ENCODE results near the gene TNRC6A. TPM values are rescaled to one million over a fixed set of nuclear protein-coding genes. Genes with fewer than 3 reads are reported as not detected.
"Not testable (repeated sequence)": the region's sequence is repeated elsewhere in the genome, so short reads cannot be mapped to it uniquely, and the experiment has no call there.

The TNRC6A gene
- total RNA-seq, 1 donor from 2014 or later: 68.5 TPM

DNA sequence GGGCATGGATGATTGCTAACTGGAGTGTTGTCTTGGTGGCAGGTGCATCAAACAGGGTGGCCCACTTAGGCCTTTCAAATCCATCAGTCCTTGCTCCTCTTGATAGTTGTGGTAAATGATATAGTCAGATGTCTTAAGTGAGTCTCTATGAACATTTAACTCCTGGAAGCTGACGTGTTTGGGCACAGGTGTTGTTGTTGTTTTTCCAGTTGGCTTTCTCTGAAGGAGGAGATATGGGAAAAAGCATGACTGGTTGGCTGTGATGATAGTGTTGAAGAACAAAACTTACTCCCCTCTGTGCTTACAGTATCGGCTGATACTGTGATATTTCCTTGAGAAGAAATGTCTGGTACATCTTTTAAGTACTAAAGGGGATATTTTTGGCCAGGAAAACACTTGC, 18.0 kb downstream of the TNRC6A start:
- no peaks in the 10 kb centered on the region for H3K27me3 Mint-ChIP-seq
- intact Hi-C loops (cut with micrococcal nuclease): no loop called here
- DNase-seq (no peak), ATAC-seq (ENCODE audit: low read depth) (no peak)
- POLR2A ChIA-PET: no interaction called here
- H3K4me1 Mint-ChIP-seq: peaks cover 73% of the 10 kb centered on the region
- peaks cover 58% of the 10 kb centered on the region for H3K36me3 Mint-ChIP-seq (ENCODE audit: low read depth)
- TF ChIP-seq, protein P1, sequence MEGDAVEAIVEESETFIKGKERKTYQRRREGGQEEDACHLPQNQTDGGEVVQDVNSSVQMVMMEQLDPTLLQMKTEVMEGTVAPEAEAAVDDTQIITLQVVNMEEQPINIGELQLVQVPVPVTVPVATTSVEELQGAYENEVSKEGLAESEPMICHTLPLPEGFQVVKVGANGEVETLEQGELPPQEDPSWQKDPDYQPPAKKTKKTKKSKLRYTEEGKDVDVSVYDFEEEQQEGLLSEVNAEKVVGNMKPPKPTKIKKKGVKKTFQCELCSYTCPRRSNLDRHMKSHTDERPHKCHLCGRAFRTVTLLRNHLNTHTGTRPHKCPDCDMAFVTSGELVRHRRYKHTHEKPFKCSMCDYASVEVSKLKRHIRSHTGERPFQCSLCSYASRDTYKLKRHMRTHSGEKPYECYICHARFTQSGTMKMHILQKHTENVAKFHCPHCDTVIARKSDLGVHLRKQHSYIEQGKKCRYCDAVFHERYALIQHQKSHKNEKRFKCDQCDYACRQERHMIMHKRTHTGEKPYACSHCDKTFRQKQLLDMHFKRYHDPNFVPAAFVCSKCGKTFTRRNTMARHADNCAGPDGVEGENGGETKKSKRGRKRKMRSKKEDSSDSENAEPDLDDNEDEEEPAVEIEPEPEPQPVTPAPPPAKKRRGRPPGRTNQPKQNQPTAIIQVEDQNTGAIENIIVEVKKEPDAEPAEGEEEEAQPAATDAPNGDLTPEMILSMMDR (IDR thresholded peaks at IDR 0.05): no peak
- CTCF ChIA-PET: no interaction called here
- no peak overlapping the region for H3K4me3 Mint-ChIP-seq
- peak overlapping the region; percentile 27 for H3K27ac Mint-ChIP-seq
- no peaks in the 10 kb centered on the region for H3K9me3 Mint-ChIP-seq

DNA sequence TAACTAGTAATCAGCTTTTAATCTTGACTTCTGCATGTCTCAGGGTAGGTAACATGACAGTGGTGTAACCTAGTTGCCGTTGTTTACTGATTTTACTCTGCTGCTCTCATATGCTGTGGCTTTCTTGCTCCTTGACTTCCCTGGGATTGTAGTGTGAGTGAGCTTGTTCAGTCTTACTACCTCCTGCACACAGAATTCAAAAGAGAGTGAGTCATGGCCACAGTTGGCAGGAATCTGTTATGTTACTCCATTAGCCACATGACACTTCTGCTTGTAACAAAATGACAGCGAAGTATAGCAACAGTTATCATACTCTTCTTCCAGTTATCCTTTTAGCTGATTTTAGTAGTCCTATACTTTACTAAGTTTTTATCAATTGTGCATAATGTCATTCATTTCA, 18.8 kb downstream of the TNRC6A start:
- no peak overlapping the region for H3K27ac Mint-ChIP-seq
- ChIA-PET CTCF (no interaction called here), POLR2A (interaction anchor here (0.6 kb wide), 1 partner anchor 20 kb away, joined by 3 read pairs; no protein-coding TSS in a partner anchor)
- TF ChIP-seq, protein P1 (IDR thresholded peaks at IDR 0.05): no peak
- no peak overlapping the region for H3K4me3 Mint-ChIP-seq
- no peaks in the 10 kb centered on the region for H3K27me3 Mint-ChIP-seq
- intact Hi-C loops (cut with micrococcal nuclease): no loop called here
- ATAC-seq (ENCODE audit: low read depth) (no peak), DNase-seq (no peak)
- no peaks in the 10 kb centered on the region for H3K9me3 Mint-ChIP-seq
- peaks cover 61% of the 10 kb centered on the region for H3K36me3 Mint-ChIP-seq (ENCODE audit: low read depth)
- H3K4me1 Mint-ChIP-seq: peaks cover 78% of the 10 kb centered on the region

GRCh38 chr16:24749310-24749709, 19.9 kb downstream of the TNRC6A start:
- ATAC-seq (ENCODE audit: low read depth) (no peak), DNase-seq (no peak)
- TF ChIP-seq, protein P1 (IDR thresholded peaks at IDR 0.05): no peak
- ChIA-PET CTCF (no interaction called here), POLR2A (interaction anchor here (1.4 kb wide), 1 partner anchor 15 kb away, joined by 3 read pairs; no protein-coding TSS in a partner anchor)
- Mint-ChIP-seq H3K4me1 (peaks cover 74% of the 10 kb centered on the region), H3K36me3 (ENCODE audit: low read depth) (peaks cover 54% of the 10 kb centered on the region), H3K27me3 (no peaks in the 10 kb centered on the region), H3K4me3 (no peak overlapping the region), H3K27ac (no peak overlapping the region), H3K9me3 (no peaks in the 10 kb centered on the region)
- intact Hi-C loops (cut with micrococcal nuclease): no loop called here

DNA sequence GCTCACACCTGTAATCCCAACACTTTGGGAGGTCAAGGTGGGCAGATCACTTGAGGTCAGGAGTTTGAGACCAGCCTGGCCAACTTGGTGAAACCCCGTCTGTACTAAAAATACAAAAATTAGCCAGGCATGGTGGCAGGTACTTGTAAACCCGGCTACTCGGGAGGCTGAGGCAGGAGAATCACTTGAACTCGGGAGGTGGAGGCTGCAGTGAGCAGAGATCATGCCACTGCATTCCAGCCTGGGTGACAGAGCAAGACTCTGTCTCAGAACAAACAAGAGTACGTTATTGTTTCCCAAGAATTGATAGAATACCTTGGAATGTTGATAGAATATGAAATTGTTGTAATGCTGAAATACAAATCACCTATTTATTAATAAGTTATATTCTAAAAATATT, 20.4 kb downstream of the TNRC6A start:
- H3K9me3 Mint-ChIP-seq; DNase-seq; intact Hi-C loops (cut with micrococcal nuclease); H3K27me3 Mint-ChIP-seq; H3K27ac Mint-ChIP-seq; ATAC-seq (ENCODE audit: low read depth); CTCF ChIA-PET; H3K4me3 Mint-ChIP-seq: not testable (repeated sequence)
- Mint-ChIP-seq H3K36me3 (ENCODE audit: low read depth) (peaks cover 49% of the 10 kb centered on the region), H3K4me1 (peaks cover 73% of the 10 kb centered on the region)
- POLR2A ChIA-PET: interaction anchor here (1.4 kb wide), 1 partner anchor 16 kb away, joined by 3 read pairs; no protein-coding TSS in a partner anchor

- H3K27me3 Mint-ChIP-seq: no peaks in the 10 kb centered on the region
- POLR2A ChIA-PET: no interaction called here
- CTCF ChIA-PET: no interaction called here
- TF ChIP-seq, protein P1 (IDR thresholded peaks at IDR 0.05): no peak
- H3K27ac Mint-ChIP-seq: no peak overlapping the region
- no peak for DNase-seq
- H3K4me1 Mint-ChIP-seq: peaks cover 60% of the 10 kb centered on the region
- no peak for ATAC-seq (ENCODE audit: low read depth)
- intact Hi-C loops (cut with micrococcal nuclease): no loop called here
- H3K9me3 Mint-ChIP-seq: no peaks in the 10 kb centered on the region
- H3K4me3 Mint-ChIP-seq: no peak overlapping the region
- H3K36me3 Mint-ChIP-seq (ENCODE audit: low read depth): peaks cover 37% of the 10 kb centered on the region
Observed at GRCh38 chr16:24753000-24753399, 23.5 kb downstream of the TNRC6A start.

- H3K36me3 Mint-ChIP-seq (ENCODE audit: low read depth): peaks cover 34% of the 10 kb centered on the region
- peaks cover 56% of the 10 kb centered on the region for H3K4me1 Mint-ChIP-seq
- TF ChIP-seq, protein P1 (IDR thresholded peaks at IDR 0.05): no peak
- no peaks in the 10 kb centered on the region for H3K9me3 Mint-ChIP-seq
- H3K4me3 Mint-ChIP-seq: no peak overlapping the region
- H3K27me3 Mint-ChIP-seq: no peaks in the 10 kb centered on the region
- CTCF ChIA-PET: no interaction called here
- ATAC-seq (ENCODE audit: low read depth): peak; percentile 45
- no peak for DNase-seq
- intact Hi-C loops (cut with micrococcal nuclease): no loop called here
- POLR2A ChIA-PET: no interaction called here
- H3K27ac Mint-ChIP-seq: no peak overlapping the region
Observed at GRCh38 chr16:24753437-24753836, 24.0 kb downstream of the TNRC6A start.
